CD4-positive, alpha-beta T cell treated with Interleukin-2 at 100 ng/mL for 4 hours (primary cell): ENCODE measurements around the gene PSMD13.
A peak's percentile ranks its signal among the peaks of the same experiment; 100 is the strongest.
"Not testable (repeated sequence)": the region's sequence is repeated elsewhere in the genome, so short reads cannot be mapped to it uniquely, and the experiment has no call there.

Experiments
- DNase-seq: peaks from one replicate; pipeline ENCODE4 v3.0.0-alpha.2; 2020; ENCODE audit warnings: low spot score

PSMD13 gene

GRCh38 chr11:217704-218103, 19.1 kb upstream of the PSMD13 start:
- no peak for DNase-seq

GRCh38 chr11:218815-219593, 17.8 kb upstream of the PSMD13 start:
- no peak for DNase-seq

- DNase-seq: not testable (repeated sequence)
Observed at GRCh38 chr11:220641-221215, 16.0 kb upstream of the PSMD13 start.

GRCh38 chr11:221539-221938, 15.2 kb upstream of the PSMD13 start:
- no peak for DNase-seq

- DNase-seq: no peak
Observed at GRCh38 chr11:221998-222789, 14.6 kb upstream of the PSMD13 start.

- DNase-seq: no peak
Observed at GRCh38 chr11:223026-223789, 13.6 kb upstream of the PSMD13 start.

- no peak for DNase-seq
Observed at GRCh38 chr11:223884-224283, 12.9 kb upstream of the PSMD13 start.

- DNase-seq: no peak
Observed at GRCh38 chr11:224424-224823, 12.4 kb upstream of the PSMD13 start.

- no peak for DNase-seq
Observed at GRCh38 chr11:225734-226453, 10.9 kb upstream of the PSMD13 start.

GRCh38 chr11:227824-228379, 8.9 kb upstream of the PSMD13 start:
- no peak for DNase-seq

GRCh38 chr11:230431-230830, 6.3 kb upstream of the PSMD13 start:
- DNase-seq: no peak

- DNase-seq: no peak
Observed at GRCh38 chr11:232783-233565, 3.8 kb upstream of the PSMD13 start.

- no peak for DNase-seq
Observed at GRCh38 chr11:235180-235579, 1.6 kb upstream of the PSMD13 start.

GRCh38 chr11:235609-235996, 1.2 kb upstream of the PSMD13 start:
- peak; percentile 47 for DNase-seq

GRCh38 chr11:235997-236773, 591 bp upstream of the PSMD13 start, which contains the start of gene SIRT3:
SIRT3 (minus strand) TSS chr11:236342; CDS start chr11:236328, 14 bp downstream.
- peak; percentile 89 for DNase-seq

GRCh38 chr11:238346-238745, 1.6 kb downstream of the PSMD13 start:
- not testable (repeated sequence) for DNase-seq

- DNase-seq: no peak
Observed at GRCh38 chr11:240315-240714, 3.5 kb downstream of the PSMD13 start.

- no peak for DNase-seq
Observed at GRCh38 chr11:241634-242033, 4.9 kb downstream of the PSMD13 start.

- no peak for DNase-seq
Observed at GRCh38 chr11:244376-244775, 7.6 kb downstream of the PSMD13 start.

GRCh38 chr11:249062-249461, 12.3 kb downstream of the PSMD13 start:
- DNase-seq: no peak
